GM19324 (cell line): ENCODE results near the gene FXYD6.

ENCODE experiments used
- ATAC-seq: cut with Tn5 transposase; IDR thresholded peaks from one replicate; pipeline ENCODE4 v1.9.1; 2021; ENCODE audit warnings: mild to moderate bottlenecking, moderate library complexity; ENCODE audit not compliant: unreplicated experiment, low FRiP score

FXYD6 gene

DNA sequence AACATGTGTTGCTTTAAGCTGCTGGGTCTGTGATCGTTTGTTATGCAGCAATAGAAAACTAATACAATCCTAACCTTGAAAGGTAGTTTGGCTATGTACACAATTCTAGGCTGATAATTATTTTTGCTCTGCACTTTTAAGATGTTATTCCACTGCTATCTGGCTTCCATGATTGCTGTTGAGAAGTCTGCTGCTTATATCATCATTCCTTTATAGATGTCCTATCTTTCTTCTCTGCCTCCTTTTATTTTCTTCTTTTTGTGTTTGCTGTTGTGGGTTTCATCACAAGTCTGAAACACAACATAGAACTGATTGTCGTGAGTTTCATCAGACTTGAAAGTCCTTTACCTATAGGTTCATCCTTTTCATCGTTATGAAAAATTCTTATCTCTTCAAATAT is 24.1 kb downstream of the FXYD6 start:
- ATAC-seq: no peak

DNA sequence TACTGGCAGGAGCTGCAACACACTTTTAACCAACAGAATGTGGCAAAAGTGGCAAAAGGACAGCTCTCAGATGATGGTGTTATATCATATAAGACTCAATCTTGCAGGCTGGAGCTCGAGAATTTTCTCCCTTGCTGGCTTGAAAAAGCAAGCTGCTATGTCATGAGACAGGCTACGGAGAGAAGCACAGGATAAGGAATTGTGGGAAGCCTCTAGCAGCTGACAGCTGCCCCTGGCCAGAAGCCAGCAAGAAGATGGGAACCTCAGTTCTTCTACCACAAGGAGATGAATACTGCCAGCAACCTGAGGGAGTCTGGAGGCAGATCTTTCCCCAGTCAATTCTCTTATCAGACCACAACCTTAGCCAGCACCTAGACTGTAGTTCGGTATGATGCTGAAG is 24.6 kb downstream of the FXYD6 start:
- ATAC-seq: no peak

DNA sequence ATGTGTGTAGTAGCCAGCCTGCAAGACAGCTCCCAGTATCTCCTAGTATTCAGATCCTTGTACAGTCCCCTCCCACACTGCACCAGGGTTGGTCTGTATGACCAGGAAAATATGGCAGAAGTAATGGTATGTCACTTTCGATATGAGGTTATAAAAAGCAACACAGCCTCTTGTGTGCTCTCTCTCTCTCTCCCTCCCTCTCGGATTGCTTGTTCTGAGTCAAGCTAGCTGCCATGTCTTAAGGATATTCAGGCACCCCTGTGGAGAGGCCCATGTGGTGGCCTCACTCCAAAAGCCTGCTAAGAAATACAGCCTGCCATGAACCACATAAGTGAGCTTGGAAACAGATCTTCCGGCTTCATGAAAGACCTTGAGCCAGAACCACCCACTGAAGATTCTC is 25.4 kb downstream of the FXYD6 start:
- ATAC-seq: no peak

DNA sequence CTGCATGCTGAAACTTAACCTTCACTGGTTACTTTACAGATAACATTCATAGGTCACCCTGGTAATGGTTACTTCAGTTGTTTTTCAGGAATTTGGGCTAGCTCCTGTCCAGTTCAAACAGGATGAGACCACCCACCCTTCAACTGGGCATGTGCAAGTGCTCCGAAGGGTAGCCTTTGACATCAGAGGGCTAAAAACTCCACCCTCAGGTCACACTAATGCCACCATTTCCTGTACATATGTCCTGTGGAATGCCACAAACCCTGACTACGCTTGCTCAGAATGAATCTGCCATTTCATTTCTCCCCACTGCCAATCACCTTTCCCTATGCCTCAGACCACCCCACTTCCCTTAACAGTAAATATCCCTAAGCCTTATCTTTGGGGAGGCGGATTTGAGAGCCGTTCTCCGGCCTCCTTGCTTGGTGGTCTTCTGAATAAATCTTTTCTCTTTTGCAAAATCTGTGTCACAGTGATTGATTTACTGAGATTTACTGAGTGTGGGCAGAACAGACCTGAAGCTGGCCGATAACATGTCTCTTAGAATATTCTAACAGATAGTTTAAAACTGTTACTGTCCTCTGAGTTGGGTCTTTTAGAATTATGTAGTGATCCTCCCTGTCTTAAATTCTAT is 26.6 kb downstream of the FXYD6 start:
- ATAC-seq: no peak

DNA sequence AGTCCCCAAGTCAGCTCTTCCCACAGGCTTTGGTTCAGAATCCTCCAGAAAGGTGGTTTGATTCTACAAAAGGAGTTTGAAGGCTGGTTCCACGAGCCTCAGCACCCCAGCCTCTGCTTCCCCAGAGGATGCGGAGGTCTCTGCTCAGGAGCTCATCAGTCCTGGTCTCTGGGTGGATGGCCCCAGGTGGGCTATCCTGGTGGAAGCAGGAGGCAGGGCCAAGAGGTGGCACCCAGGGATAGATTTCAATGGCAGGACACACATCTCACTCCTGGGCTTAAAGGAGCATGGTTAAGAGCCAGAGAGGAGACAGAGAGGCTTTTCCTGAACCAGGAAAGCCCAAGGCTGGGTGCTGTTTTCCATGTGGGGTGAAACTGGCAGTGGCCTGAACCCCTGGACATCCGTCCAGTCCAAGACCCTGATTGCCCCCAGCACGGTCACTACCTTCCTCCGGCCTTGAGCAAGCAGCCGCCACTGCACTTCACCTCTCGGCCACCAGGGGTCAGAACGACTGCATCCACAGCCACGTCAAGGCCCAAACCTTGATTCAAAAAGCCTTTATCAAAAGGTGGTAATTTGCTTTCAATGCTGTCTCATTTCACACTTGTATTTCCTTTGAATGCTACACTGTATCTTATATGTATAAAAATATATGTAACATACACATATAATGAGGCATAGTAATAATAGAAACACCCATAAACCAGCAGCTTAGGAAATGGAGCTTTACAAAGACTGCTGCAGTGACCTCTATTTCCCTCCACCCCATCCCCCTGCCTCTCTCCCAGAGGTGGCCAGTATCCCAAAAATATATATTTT is 32.6 kb downstream of the FXYD6 start:
- no peak for ATAC-seq

- ATAC-seq: no peak
Observed at GRCh38 chr11:117842131-117842941, 34.1 kb downstream of the FXYD6 start.

DNA sequence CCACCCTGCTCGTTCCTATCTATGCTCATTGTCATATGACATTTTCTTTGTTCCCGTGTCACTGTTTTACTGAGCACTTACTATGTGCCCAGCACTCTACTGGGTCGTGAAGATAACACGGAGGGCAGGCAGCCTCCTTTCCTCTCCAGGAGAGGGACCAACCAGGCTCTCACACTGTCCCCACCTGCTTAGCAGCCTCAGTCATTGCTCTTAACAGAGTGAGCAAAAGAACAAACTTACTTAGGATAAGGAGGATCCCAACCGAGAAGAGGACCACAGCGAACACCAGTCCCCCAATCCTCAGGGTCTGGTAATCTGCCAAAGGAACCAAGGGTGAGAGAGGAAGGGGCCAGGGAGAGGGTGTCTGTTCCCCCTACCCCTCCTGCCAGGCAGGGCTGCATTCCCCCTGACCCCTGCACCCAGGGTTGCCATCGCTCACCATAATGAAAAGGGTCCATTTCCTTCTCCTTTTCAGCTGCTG is 34.9 kb downstream of the FXYD6 start:
- ATAC-seq: no peak

DNA sequence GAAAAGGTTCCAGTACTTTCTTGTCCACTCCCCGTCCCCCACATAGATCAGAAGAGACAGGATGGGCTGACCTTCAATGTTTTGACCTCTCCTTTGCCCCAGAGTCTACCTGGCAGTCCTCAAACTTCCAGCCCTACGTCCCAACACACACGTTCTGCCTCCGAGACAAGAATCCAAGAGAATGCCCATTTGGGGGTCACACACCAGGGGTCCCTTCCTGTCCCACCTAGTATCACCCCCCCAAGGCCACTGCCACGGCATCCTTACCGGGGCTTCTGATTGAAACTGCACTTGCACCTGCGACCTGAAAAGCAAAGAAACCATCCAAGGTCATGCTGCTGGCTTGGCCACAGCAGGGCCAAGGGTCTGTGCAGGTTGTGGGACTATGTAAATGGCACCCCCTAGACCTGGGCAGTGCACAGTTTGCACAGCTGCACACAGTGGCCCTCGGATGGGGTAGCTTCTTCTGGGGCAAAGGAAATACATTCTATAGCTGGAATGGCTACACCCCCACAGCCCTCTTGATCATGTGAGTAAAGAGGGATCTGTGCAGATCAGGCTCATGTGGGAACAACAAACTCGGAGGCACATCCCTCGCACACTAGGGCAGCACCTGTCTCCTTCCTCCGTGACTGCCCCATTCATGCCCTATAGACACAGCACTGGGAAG is 35.4 kb downstream of the FXYD6 start:
- ATAC-seq: no peak

DNA sequence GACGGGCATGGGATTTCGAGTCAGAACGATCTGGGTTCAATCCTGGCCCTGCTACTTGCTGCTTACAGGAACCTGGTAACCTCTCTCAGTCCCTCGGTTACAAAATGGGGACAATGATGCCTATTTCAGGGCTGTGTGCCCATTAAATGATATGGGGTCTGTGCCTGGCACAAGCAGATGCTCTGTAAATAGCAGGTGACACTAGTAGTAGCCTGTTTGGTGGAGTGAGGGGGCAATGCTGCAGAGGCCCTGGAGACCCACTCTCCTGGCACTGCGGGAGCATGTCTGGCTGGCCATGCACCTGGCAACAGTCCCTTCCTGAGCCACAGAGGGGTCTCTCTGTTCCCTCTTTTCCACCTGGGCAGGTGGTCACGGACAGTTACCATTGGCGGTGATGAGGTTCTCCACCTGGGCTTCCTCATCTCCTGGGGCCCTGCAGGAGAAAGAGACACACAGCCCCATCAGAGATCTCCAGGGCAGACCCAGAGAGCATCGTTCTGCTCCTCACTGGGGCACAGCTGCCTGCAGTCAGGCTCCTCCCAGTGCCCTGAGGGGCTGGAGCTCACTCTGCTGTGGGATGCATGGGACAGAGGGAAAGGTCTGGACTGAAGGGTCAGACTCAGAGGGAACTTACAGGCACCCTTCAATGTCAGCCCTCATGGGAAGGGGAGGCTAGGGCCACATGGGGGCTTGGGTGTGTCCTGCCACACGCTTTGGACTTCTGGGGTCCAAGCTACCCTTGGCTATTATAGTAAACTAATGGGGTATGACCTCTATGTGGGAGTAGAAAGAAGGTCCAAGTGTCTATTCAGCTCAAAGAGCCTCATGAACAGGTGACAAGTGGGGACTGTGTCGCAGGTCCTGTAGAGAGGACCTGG is 36.3 kb downstream of the FXYD6 start:
- no peak for ATAC-seq

- ATAC-seq: no peak
Observed at GRCh38 chr11:117839380-117839881, 37.0 kb downstream of the FXYD6 start.

DNA sequence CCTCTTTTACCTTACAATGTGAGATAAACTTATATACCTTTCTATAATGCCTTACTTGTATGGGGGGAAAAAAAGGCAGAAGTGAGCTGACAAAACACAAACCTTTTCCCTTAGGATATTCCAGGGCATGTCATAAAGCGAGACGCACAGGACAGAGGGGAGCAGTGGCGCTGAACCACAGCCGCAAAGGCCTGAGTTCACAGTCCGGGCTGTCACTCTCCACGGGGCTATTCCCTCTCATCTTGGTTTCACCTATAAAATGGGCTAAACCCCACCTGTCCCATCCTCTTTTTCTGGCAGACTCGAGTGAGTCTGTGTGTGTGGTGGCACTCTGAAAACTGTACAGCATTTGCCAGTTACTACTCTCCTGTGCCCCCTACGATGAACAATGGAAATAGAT is 37.6 kb downstream of the FXYD6 start:
- no peak for ATAC-seq

GRCh38 chr11:117837791-117838190 is 38.7 kb downstream of the FXYD6 start:
- ATAC-seq: no peak

DNA sequence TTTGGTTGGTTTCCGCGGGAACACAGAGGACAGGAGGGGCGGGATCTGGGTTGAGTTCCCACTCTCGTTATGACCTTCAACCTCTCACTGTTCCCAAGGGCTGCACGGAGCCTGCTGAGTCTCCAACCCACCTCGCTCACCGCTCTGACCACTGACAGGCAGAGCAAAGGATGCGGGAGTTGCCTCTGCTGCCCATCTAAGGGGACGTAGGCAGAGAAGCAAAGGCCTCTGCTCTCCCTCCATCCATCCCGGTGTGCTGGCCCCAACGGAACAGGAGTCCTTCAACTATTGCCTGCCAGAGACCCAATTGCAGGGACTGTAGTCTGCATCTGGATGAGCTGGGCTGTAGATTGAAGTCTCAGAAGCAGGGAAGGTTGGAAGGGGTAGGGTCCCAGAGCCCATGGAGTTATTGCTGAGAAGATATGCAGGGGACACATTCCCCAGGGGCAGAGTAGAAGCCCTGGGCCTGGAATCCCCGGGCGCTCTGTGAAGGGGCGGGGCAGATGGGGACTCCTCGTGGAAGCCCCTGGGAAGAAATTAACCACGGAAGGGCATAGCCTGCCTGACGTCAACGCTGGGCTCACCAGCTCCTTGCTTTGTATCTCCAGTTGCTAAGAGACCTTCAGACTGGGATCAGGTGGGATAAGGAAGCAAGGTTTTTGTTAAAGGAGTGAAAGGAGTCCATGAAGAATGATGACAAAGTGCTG is 39.2 kb downstream of the FXYD6 start:
- no peak for ATAC-seq

DNA sequence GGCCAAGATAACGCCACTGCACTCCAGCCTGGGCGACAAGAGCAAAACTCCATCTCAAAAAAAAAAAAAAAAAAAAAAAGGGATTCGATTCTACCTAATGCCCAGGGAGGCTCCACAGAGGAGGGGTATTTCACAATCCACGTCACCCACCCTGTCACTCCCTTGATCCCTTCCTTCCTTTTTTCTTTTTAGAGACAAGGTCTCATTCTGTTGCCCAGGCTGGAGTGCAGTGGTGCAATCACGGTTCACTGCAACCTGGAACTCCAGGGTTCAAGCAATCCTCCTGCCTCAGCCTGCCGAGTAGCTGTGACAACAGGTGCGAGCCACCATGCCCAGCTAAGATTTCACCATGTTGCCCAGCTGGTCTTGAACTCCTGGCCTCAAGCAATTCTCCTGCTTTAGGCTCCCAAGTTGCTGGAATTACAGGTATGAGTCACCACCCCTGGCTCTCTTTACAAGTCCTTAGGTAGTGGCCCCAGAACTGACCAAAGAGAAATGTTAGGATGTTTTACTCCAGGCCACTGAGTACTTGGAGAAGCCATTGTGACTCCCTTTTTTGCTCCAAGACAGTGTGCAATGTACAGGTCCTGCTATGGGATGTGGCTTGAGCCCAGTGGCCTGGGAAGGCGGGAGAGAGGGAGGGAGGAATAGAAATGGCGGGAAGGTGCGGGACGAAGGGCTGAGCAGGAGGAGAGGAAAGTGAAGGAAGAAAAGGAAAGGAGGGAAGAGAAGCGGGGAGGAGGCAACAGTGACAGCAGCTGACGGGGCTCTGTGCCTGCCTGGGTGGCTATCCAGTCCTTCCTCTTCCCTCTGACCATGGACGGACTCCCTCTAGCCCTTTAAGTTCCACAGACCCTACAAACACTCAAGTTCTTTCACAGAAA is 40.1 kb downstream of the FXYD6 start:
- ATAC-seq: no peak

DNA sequence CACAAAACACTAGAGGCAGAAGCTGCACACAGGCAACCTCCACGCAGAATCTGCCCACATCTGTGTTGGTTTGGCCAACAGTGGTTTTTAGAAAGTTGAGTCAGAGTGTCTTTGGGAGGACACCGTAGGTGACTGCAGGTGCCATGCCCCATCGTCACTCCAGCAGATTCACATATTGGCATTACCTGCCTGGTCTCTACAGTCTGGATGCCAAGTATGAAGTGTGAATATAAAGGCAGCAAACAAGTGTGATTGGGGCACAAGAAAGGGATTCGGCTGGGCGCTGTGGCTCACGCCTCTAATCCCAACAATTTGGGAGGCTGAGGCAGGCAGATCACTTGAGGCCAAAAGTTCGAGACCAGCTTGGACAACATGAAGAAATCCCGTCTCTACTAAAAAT is 40.9 kb downstream of the FXYD6 start:
- ATAC-seq: no peak

DNA sequence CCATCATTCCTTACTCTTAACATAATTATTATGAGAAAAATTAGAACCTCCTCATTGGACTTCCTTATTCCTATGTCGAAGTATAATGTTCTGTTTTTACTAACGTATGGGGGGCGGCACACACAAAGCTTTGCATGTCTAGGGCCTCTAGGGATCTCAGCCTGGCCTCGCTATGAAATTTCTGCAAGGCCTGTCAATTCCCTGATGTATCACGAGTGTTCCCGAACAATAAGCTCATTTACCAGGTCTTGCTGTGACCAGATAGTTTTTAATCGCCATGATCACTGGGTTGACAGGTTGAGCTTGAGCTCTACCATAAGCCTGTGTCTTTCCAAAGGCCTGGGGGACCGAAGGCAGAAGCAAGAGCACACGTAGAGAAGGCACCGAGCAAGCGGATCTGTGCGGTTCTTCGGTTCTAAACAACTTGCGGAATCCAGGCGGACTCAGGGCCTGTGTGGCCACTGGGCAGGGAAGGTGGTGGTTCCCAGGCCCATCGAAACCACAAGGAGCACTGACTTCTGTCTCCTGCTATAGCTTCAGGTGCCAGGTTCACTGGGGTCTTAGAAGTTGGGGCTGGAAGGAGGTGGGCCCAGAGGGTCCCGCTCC is 41.5 kb downstream of the FXYD6 start:
- ATAC-seq: no peak

GRCh38 chr11:117834068-117834810 is 42.2 kb downstream of the FXYD6 start:
- ATAC-seq: no peak
